Adipocyte (in vitro differentiated cells): ENCODE results near the gene SHC2.
"Not testable (repeated sequence)": the region's sequence is repeated elsewhere in the genome, so short reads cannot be mapped to it uniquely, and the experiment has no call there.

Source experiments
- DNase-seq: peaks from one replicate; pipeline ENCODE4 v3.0.0-alpha.2; 2015; ENCODE audit warnings: low read depth
- H3K27me3 ChIP-seq: replicated peaks from 2 replicates; pipeline ENCODE4 v1.7.0; 2013; ENCODE audit warnings: mild to moderate bottlenecking, low read length, moderate library complexity; ENCODE audit not compliant: control insufficient read depth, insufficient read depth
- H3K36me3 ChIP-seq: 2 replicates; pipeline ENCODE4 v1.7.0; 2013; ENCODE audit warnings: low read length, mild to moderate bottlenecking, moderate library complexity; ENCODE audit not compliant: control insufficient read depth, insufficient read depth, severe bottlenecking
- H3K4me1 ChIP-seq: 2 replicates; pipeline ENCODE4 v1.7.0; 2013; ENCODE audit warnings: mild to moderate bottlenecking, low read length, moderate library complexity; ENCODE audit not compliant: control insufficient read depth, insufficient read depth
- H3K4me3 ChIP-seq: 2 replicates; pipeline ENCODE4 v1.7.0; 2013; ENCODE audit warnings: mild to moderate bottlenecking, low read length, moderate library complexity
- H3K9ac ChIP-seq: 2 replicates; pipeline ENCODE4 v1.7.0; 2013; ENCODE audit warnings: mild to moderate bottlenecking, low read length, moderate library complexity
- H3K9me3 ChIP-seq: 2 replicates; pipeline ENCODE4 v1.7.0; 2013; ENCODE audit warnings: mild to moderate bottlenecking, low read length, moderate library complexity; ENCODE audit not compliant: control insufficient read depth

The SHC2 gene

GRCh38 chr19:397321-397720 is 63.5 kb downstream of the SHC2 start:
- Histone ChIP-seq H3K36me3 (no peaks in the 10 kb centered on the region), H3K9me3 (no peaks in the 10 kb centered on the region), H3K9ac (no peak overlapping the region), H3K4me3 (no peak overlapping the region), H3K27me3 (peaks cover 20% of the 10 kb centered on the region), H3K4me1 (no peaks in the 10 kb centered on the region)
- DNase-seq: no peak

- H3K4me3 ChIP-seq: no peak overlapping the region
Measured at GRCh38 chr19:395467-395866, 65.4 kb downstream of the SHC2 start.

GRCh38 chr19:394857-395256 is 66.0 kb downstream of the SHC2 start:
- not testable (repeated sequence) for H3K36me3 ChIP-seq, H3K4me3 ChIP-seq, H3K9ac ChIP-seq, H3K9me3 ChIP-seq, H3K4me1 ChIP-seq, DNase-seq
- peaks cover 22% of the 10 kb centered on the region for H3K27me3 ChIP-seq

More at GRCh38 chr19:395467-395866, 65.4 kb downstream of the SHC2 start:
- Histone ChIP-seq H3K4me1 (no peaks in the 10 kb centered on the region), H3K27me3 (peaks cover 16% of the 10 kb centered on the region), H3K9ac (no peak overlapping the region), H3K9me3 (no peaks in the 10 kb centered on the region), H3K36me3 (no peaks in the 10 kb centered on the region)
- no peak for DNase-seq

- DNase-seq, H3K36me3 ChIP-seq, H3K9me3 ChIP-seq, H3K9ac ChIP-seq, H3K4me1 ChIP-seq, H3K4me3 ChIP-seq: not testable (repeated sequence)
- peaks cover 32% of the 10 kb centered on the region for H3K27me3 ChIP-seq
Measured at GRCh38 chr19:393560-393959, 67.3 kb downstream of the SHC2 start.

GRCh38 chr19:392375-392970 is 68.4 kb downstream of the SHC2 start:
- Histone ChIP-seq H3K27me3 (peaks cover 22% of the 10 kb centered on the region), H3K9me3 (no peaks in the 10 kb centered on the region), H3K36me3 (no peaks in the 10 kb centered on the region), H3K4me3 (no peak overlapping the region), H3K4me1 (no peaks in the 10 kb centered on the region), H3K9ac (no peak overlapping the region)
- DNase-seq: peak; percentile 18

GRCh38 chr19:391726-392374 is 69.0 kb downstream of the SHC2 start:
- no peak overlapping the region for H3K4me3 ChIP-seq
- no peak for DNase-seq
- H3K9ac ChIP-seq: no peak overlapping the region
- no peaks in the 10 kb centered on the region for H3K4me1 ChIP-seq
- no peaks in the 10 kb centered on the region for H3K9me3 ChIP-seq
- peaks cover 18% of the 10 kb centered on the region for H3K27me3 ChIP-seq
- no peaks in the 10 kb centered on the region for H3K36me3 ChIP-seq

GRCh38 chr19:391207-391557 is 69.7 kb downstream of the SHC2 start:
- no peak overlapping the region for H3K9ac ChIP-seq
- no peaks in the 10 kb centered on the region for H3K36me3 ChIP-seq
- H3K4me3 ChIP-seq: no peak overlapping the region
- no peaks in the 10 kb centered on the region for H3K9me3 ChIP-seq
- no peaks in the 10 kb centered on the region for H3K4me1 ChIP-seq
- peaks cover 18% of the 10 kb centered on the region for H3K27me3 ChIP-seq
- DNase-seq: no peak

GRCh38 chr19:390386-391206 is 70.2 kb downstream of the SHC2 start:
- H3K4me3 ChIP-seq: no peak overlapping the region
- no peaks in the 10 kb centered on the region for H3K36me3 ChIP-seq
- H3K9ac ChIP-seq: no peak overlapping the region
- H3K27me3 ChIP-seq: peaks cover 18% of the 10 kb centered on the region
- H3K9me3 ChIP-seq: no peaks in the 10 kb centered on the region
- DNase-seq: no peak
- H3K4me1 ChIP-seq: no peaks in the 10 kb centered on the region

GRCh38 chr19:389935-390289 is 70.9 kb downstream of the SHC2 start:
- DNase-seq: no peak
- H3K36me3 ChIP-seq: no peaks in the 10 kb centered on the region
- peaks cover 18% of the 10 kb centered on the region for H3K27me3 ChIP-seq
- no peak overlapping the region for H3K9ac ChIP-seq
- no peak overlapping the region for H3K4me3 ChIP-seq
- no peaks in the 10 kb centered on the region for H3K4me1 ChIP-seq
- no peaks in the 10 kb centered on the region for H3K9me3 ChIP-seq

- Histone ChIP-seq H3K4me1 (no peaks in the 10 kb centered on the region), H3K9me3 (no peaks in the 10 kb centered on the region), H3K4me3 (no peak overlapping the region), H3K36me3 (no peaks in the 10 kb centered on the region), H3K9ac (no peak overlapping the region), H3K27me3 (peaks cover 19% of the 10 kb centered on the region)
- DNase-seq: no peak
Measured at GRCh38 chr19:389255-389934, 71.4 kb downstream of the SHC2 start.

GRCh38 chr19:388691-389090 is 72.1 kb downstream of the SHC2 start:
- H3K9ac ChIP-seq: no peak overlapping the region
- no peaks in the 10 kb centered on the region for H3K4me1 ChIP-seq
- no peaks in the 10 kb centered on the region for H3K36me3 ChIP-seq

More at GRCh38 chr19:388691-389090, 72.1 kb downstream of the SHC2 start:
- Histone ChIP-seq H3K9me3 (no peaks in the 10 kb centered on the region), H3K27me3 (peaks cover 26% of the 10 kb centered on the region), H3K4me3 (no peak overlapping the region)
- DNase-seq: no peak
